DOHH2 (cell line): ENCODE results near the gene TOM1.

ENCODE experiments used
- H3F3A ChIP-seq: fragments of 200-600 bp; sonication (generic), shearing (Covaris generic); 2 replicates; pipeline ENCODE4 v1.6.0; 2016; ENCODE audit warnings: antibody characterized with exemption, mild to moderate bottlenecking; ENCODE audit not compliant: control insufficient read depth, insufficient read depth
- H3K27ac ChIP-seq: fragments of 200-600 bp; sonication (generic); 2 replicates; pipeline ENCODE4 v1.5.1; 2014; ENCODE audit warnings: low read depth, mild to moderate bottlenecking, low read length, moderate library complexity
- H3K27me3 ChIP-seq: fragments of 200-600 bp; sonication (generic); 2 replicates; pipeline ENCODE4 v1.6.1; 2014; ENCODE audit warnings: mild to moderate bottlenecking, low read length, mixed read lengths; ENCODE audit not compliant: control insufficient read depth
- H3K36me3 ChIP-seq: fragments of 200-600 bp; sonication (generic); 2 replicates; pipeline ENCODE4 v1.6.1; 2014; ENCODE audit warnings: mild to moderate bottlenecking, low read length, moderate library complexity, mixed read lengths; ENCODE audit not compliant: control insufficient read depth
- H3K4me1 ChIP-seq: fragments of 200-600 bp; sonication (generic); 2 replicates; pipeline ENCODE4 v1.6.1; 2014; ENCODE audit warnings: mild to moderate bottlenecking, low read length, mixed read lengths; ENCODE audit not compliant: control insufficient read depth
- H3K4me2 ChIP-seq: fragments of 200-600 bp; sonication (generic); 2 replicates; pipeline ENCODE4 v1.6.0; 2014; ENCODE audit warnings: mild to moderate bottlenecking, low read length, moderate library complexity
- H3K4me3 ChIP-seq: fragments of 200-600 bp; sonication (generic); 2 replicates; pipeline ENCODE4 v1.5.1; 2014; ENCODE audit warnings: mild to moderate bottlenecking, low read length, mixed read lengths
- H3K79me2 ChIP-seq: fragments of 200-600 bp; sonication (generic); 2 replicates; pipeline ENCODE4 v1.6.1; 2014; ENCODE audit warnings: mild to moderate bottlenecking, low read length, mixed read lengths; ENCODE audit not compliant: control insufficient read depth
- H3K9me2 ChIP-seq: fragments of 200-600 bp; sonication (generic); replicated peaks from 2 replicates; pipeline ENCODE4 v1.6.1; 2014; ENCODE audit warnings: mild to moderate bottlenecking, low read length, mixed read lengths; ENCODE audit not compliant: control insufficient read depth
- H3K9me3 ChIP-seq: fragments of 200-600 bp; sonication (generic); 2 replicates; pipeline ENCODE4 v1.6.1; 2014; ENCODE audit warnings: antibody characterized with exemption, low read length, mixed read lengths; ENCODE audit not compliant: control insufficient read depth, insufficient read depth
- H4K20me1 ChIP-seq: fragments of 200-600 bp; sonication (generic); 2 replicates; pipeline ENCODE4 v1.6.0; 2014; ENCODE audit warnings: low read depth, mild to moderate bottlenecking, antibody characterized with exemption, low read length, moderate library complexity; ENCODE audit not compliant: control insufficient read depth, insufficient read depth
- EZH2phosphoT487 ChIP-seq: fragments of 200-600 bp; sonication (generic); IDR thresholded peaks from 2 replicates; pipeline ENCODE4 v1.6.1; 2017; ENCODE audit warnings: borderline replicate concordance, mild to moderate bottlenecking, antibody characterized with exemption, low read length, moderate library complexity, mixed read lengths
- TF ChIP-seq, protein P1 (sequence below): fragments of 200-600 bp; sonication (generic); IDR thresholded peaks from one replicate; pipeline ENCODE4 v1.5.1; 2014; ENCODE audit warnings: antibody characterized with exemption, mild to moderate bottlenecking, low read depth, low read length; ENCODE audit not compliant: poor library complexity, severe bottlenecking

Gene TOM1

DNA sequence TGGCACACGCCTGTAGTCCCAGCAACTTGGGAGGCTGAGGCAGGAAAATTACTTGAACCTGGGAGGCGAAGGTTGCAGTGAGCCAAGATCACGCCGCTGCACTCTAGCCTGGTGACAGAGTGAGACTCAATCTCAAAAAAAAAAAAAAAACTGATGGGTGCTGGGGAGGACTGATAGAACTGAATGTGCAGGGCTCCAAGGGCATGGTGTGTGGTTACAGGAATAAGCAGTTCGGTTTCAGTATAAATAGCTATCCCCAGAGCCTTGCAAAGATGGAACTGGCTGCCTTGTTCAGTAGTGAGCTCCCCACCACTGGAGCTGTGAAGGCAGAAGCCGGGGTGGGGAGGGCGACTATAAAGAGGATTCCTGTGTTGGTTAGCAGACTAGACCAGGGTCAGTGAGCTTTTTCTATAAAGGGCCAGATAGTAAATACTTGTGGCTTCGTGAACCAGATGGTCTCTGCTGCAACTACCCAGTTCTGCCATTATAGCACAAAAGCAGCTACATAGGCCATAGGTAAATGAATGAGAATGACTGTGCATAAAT is 5.9 kb downstream of the TOM1 start:
- no peak overlapping the region for H3K4me3 ChIP-seq
- no peaks in the 10 kb centered on the region for H3K27me3 ChIP-seq
- H3F3A ChIP-seq = 0 out of 2 replicates have a peak, but pooled peaks cover 3% of the 10 kb centered on the region
- no peak overlapping the region for H3K4me2 ChIP-seq
- no peaks in the 10 kb centered on the region for H3K36me3 ChIP-seq
- no peaks in the 10 kb centered on the region for H3K79me2 ChIP-seq
- no peaks in the 10 kb centered on the region for H4K20me1 ChIP-seq
- H3K4me1 ChIP-seq = peaks cover 41% of the 10 kb centered on the region
- H3K9me2 ChIP-seq = no peaks in the 10 kb centered on the region
- TF ChIP-seq EZH2phosphoT487 = no peak
- TF ChIP-seq, protein P1, sequence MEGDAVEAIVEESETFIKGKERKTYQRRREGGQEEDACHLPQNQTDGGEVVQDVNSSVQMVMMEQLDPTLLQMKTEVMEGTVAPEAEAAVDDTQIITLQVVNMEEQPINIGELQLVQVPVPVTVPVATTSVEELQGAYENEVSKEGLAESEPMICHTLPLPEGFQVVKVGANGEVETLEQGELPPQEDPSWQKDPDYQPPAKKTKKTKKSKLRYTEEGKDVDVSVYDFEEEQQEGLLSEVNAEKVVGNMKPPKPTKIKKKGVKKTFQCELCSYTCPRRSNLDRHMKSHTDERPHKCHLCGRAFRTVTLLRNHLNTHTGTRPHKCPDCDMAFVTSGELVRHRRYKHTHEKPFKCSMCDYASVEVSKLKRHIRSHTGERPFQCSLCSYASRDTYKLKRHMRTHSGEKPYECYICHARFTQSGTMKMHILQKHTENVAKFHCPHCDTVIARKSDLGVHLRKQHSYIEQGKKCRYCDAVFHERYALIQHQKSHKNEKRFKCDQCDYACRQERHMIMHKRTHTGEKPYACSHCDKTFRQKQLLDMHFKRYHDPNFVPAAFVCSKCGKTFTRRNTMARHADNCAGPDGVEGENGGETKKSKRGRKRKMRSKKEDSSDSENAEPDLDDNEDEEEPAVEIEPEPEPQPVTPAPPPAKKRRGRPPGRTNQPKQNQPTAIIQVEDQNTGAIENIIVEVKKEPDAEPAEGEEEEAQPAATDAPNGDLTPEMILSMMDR = no peak
- no peaks in the 10 kb centered on the region for H3K9me3 ChIP-seq
- H3K27ac ChIP-seq = no peak overlapping the region

DNA sequence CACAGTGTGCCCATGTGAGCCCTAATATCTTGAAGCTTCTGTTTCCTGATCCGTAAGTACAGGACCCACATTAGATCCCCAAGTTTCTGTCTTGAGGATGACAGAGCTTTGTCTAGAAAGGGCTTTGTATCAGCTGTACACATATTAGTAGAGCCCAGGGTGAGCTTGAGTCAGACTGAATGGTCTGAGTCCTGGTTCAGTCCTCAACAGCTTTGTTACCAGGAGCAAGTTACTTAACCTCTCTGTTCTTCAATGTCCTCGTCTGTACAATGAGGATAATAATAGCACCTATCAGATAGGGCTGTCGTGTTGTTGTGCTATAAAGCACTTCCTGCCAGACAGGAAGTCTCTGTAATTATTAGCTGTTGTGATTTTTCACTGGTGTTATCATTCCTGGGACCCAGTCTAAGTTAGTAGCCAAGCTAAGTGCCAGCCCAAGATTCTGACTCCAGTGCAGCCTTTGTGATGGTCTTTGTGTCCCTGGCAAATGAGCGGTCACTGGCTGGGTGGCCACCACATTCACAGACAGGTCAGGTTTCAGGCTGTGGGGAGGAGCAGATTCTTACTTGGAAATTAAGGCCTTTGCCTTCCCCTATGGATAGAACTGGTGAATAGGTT is 6.8 kb downstream of the TOM1 start:
- Histone ChIP-seq H3F3A (0 out of 2 replicates have a peak, but pooled peaks cover 3% of the 10 kb centered on the region), H3K4me3 (peak overlapping the region; percentile 56), H4K20me1 (no peaks in the 10 kb centered on the region), H3K9me3 (no peaks in the 10 kb centered on the region), H3K36me3 (no peaks in the 10 kb centered on the region), H3K27me3 (no peaks in the 10 kb centered on the region), H3K79me2 (no peaks in the 10 kb centered on the region), H3K9me2 (no peaks in the 10 kb centered on the region), H3K4me2 (peak overlapping the region; percentile 77), H3K27ac (peak overlapping the region; percentile 30; the same call in 1 of the 2 replicates), H3K4me1 (peaks cover 47% of the 10 kb centered on the region)
- TF ChIP-seq, protein P1 = no peak
- TF ChIP-seq EZH2phosphoT487 = no peak

DNA sequence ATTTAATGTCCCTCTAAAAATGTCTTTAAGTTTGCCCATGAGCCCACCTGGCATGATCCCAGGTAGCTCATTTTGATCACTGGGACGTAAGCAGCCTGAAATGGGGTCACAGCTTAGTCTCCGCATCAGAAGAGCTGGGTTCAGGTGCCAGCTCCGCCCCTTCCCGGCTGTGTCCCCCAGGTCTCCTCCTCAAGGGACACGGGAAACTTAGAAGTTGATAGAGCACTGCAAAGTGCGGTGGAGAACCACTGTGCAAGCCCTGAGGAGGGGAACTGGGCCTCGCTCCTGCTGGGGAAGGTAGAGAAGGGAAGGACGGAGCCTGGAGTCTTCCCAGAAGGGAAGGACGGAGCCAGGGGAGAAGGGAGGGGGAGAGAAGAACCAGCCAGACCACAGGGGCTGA is 7.7 kb downstream of the TOM1 start:
- H3K9me3 ChIP-seq = no peaks in the 10 kb centered on the region
- H3K9me2 ChIP-seq = no peaks in the 10 kb centered on the region
- H4K20me1 ChIP-seq = no peaks in the 10 kb centered on the region
- peaks cover 52% of the 10 kb centered on the region for H3K4me1 ChIP-seq
- no peak for TF ChIP-seq EZH2phosphoT487
- TF ChIP-seq, protein P1 = no peak
- H3K4me2 ChIP-seq = no peak overlapping the region
- no peaks in the 10 kb centered on the region for H3K27me3 ChIP-seq
- no peak overlapping the region for H3K4me3 ChIP-seq
- no peaks in the 10 kb centered on the region for H3K36me3 ChIP-seq
- H3F3A ChIP-seq = no peaks in the 10 kb centered on the region
- H3K27ac ChIP-seq = no peak overlapping the region
- H3K79me2 ChIP-seq = no peaks in the 10 kb centered on the region
